Caco-2 (cell line): ENCODE results near the gene KRT13. TPM values are rescaled to one million over a fixed set of nuclear protein-coding genes. Genes with fewer than 3 reads are reported as not detected.

Source experiments
- BruUV-seq: library from RNA; stranded (reverse); fragments of 400-500 nt; replicated peaks from 2 replicates; lab custom pipeline; 2021; lab: Mats Ljungman, UMichigan
- CTCF ChIA-PET: fragments of 300-600 bp; sonication (Branson Sonifier 250); formaldehyde crosslinking; loops from one replicate; lab custom pipeline; 2022; ENCODE audit warnings: antibody characterized with exemption; lab: Charles Lee
- POLR2A ChIA-PET: fragments of 300-600 bp; sonication (Branson Sonifier 250); formaldehyde crosslinking; loops from one replicate; lab custom pipeline; 2022; ENCODE audit warnings: antibody characterized with exemption; lab: Charles Lee
- DNase-seq, 2 experiments: peaks; one replicate each; pipeline versions ENCODE4 v3.0.0 to v3.0.0-alpha.2; 2020 to 2022
- H3K27me3 ChIP-seq: replicated peaks from 2 replicates; pipeline ENCODE4 v1.6.0; 2011; ENCODE audit warnings: low read length; ENCODE audit not compliant: control insufficient read depth, insufficient read depth
- H3K36me3 ChIP-seq: 2 replicates; pipeline ENCODE4 v1.5.1; 2011; ENCODE audit warnings: low read length; ENCODE audit not compliant: control insufficient read depth, insufficient read depth
- H3K4me1 ChIP-seq: fragments of 250-450 bp; sonication (Bioruptor Pico); 2 replicates; pipeline ENCODE4 v1.5.1; 2020; ENCODE audit warnings: mild to moderate bottlenecking
- H3K4me3 ChIP-seq: 2 replicates; pipeline ENCODE4 v1.5.1; 2011; ENCODE audit warnings: low read depth, mild to moderate bottlenecking, control low read depth, low read length
- H3K9me3 ChIP-seq: fragments of 250-450 bp; sonication (Bioruptor Pico); 2 replicates; pipeline ENCODE4 v1.5.1; 2020; ENCODE audit warnings: mild to moderate bottlenecking, moderate library complexity
- H3K27ac Mint-ChIP-seq: one replicate; pipeline ENCODE4 v1.8.0; 2022; ENCODE audit warnings: mixed read lengths; ENCODE audit not compliant: unreplicated experiment
- H3K27me3 Mint-ChIP-seq: one replicate; pipeline ENCODE4 v1.8.0; 2022; ENCODE audit warnings: mixed read lengths; ENCODE audit not compliant: insufficient read depth, unreplicated experiment
- H3K36me3 Mint-ChIP-seq: one replicate; pipeline ENCODE4 v1.8.0; 2022; ENCODE audit warnings: mild to moderate bottlenecking, mixed read lengths; ENCODE audit not compliant: insufficient read depth, unreplicated experiment
- H3K4me1 Mint-ChIP-seq: one replicate; pipeline ENCODE4 v1.8.0; 2022; ENCODE audit warnings: low read depth, mixed read lengths; ENCODE audit not compliant: unreplicated experiment
- H3K4me3 Mint-ChIP-seq: one replicate; pipeline ENCODE4 v1.8.0; 2022; ENCODE audit warnings: mild to moderate bottlenecking, moderate library complexity, mixed read lengths; ENCODE audit not compliant: unreplicated experiment
- H3K9me3 Mint-ChIP-seq: one replicate; pipeline ENCODE4 v1.8.0; 2022; ENCODE audit warnings: mixed read lengths; ENCODE audit not compliant: unreplicated experiment
- CTCF ChIP-seq, 2 experiments: fragments of 200-600 bp in 1 of 2; IDR thresholded peaks; 1 replicate in 1 of 2; 2 replicates in 1 of 2; pipeline versions ENCODE4 v1.5.1 to v1.8.0; 2011 to 2022; ENCODE audit warnings: antibody characterized with exemption in 1 of 2, control low read depth in 1 of 2, inconsistent platforms in 1 of 2, low read depth in 1 of 2, low read length in 1 of 2, mild to moderate bottlenecking in 1 of 2, moderate library complexity in 1 of 2; ENCODE audit not compliant: insufficient read depth in 1 of 2, severe bottlenecking in 1 of 2, unreplicated experiment in 1 of 2
- intact Hi-C: fragments of 100-400 bp; cut with micrococcal nuclease; formaldehyde crosslinking; loops from one replicate; pipeline ENCODE4 v1.10.0; 2022; ENCODE audit not compliant: unreplicated experiment
- total RNA-seq: library from RNA; stranded (reverse); gene quantifications from 2 replicates; pipeline ENCODE4 v1.2.3, GENCODE V29; 2022

The KRT13 gene
- total RNA-seq, 1 experiment from 2014 or later, result not detected

- ChIA-PET CTCF (interaction anchor here (0.9 to 4.1 kb wide), 3 partner anchors 20 to 159 kb away, joined by 4 to 42 read pairs (median 5); partner anchors contain the start of gene EIF1), POLR2A (interaction anchor here (0.5 to 2.2 kb wide), 5 partner anchors 7 to 159 kb away, joined by 4 to 15 read pairs (median 7); partner anchors contain the start of gene EIF1)
- Histone ChIP-seq H3K4me1 (peaks cover 43% of the 10 kb centered on the region), H3K36me3 (peaks cover 14% of the 10 kb centered on the region), H3K27me3 (no peaks in the 10 kb centered on the region), H3K9me3 (0 out of 2 replicates have a peak, but pooled peaks cover 4% of the 10 kb centered on the region), H3K4me3 (peak overlapping the region; percentile 4)
- H3K27ac Mint-ChIP-seq, result peak overlapping the region; percentile 98
- no peak for TF ChIP-seq CTCF (IDR thresholded peaks at IDR 0.05; ENCODE audit: insufficient read depth in 1 of 2, low read depth in 1 of 2, low read length in 1 of 2, severe bottlenecking in 1 of 2, unreplicated experiment in 1 of 2)
- H3K4me1 Mint-ChIP-seq, result peaks cover 49% of the 10 kb centered on the region
- intact Hi-C loops, result loop anchor here (10.0 kb wide), 1 partner anchor 115 kb away; no protein-coding TSS in a partner anchor
- BruUV-seq, result no TSS peak
- H3K36me3 Mint-ChIP-seq, result peaks cover 49% of the 10 kb centered on the region
- no peaks in the 10 kb centered on the region for H3K9me3 Mint-ChIP-seq
- H3K27me3 Mint-ChIP-seq, result no peaks in the 10 kb centered on the region
- peak overlapping the region; percentile 99 for H3K4me3 Mint-ChIP-seq
- no peak for DNase-seq
Observed at GRCh38 chr17:41529491-41529915, 24.1 kb upstream of the KRT13 start.

GRCh38 chr17:41528959-41529353 lies 23.5 kb upstream of the KRT13 start:
- Histone ChIP-seq H3K9me3 (0 out of 2 replicates have a peak, but pooled peaks cover 4% of the 10 kb centered on the region), H3K4me3 (no peak overlapping the region), H3K4me1 (peaks cover 46% of the 10 kb centered on the region), H3K27me3 (no peaks in the 10 kb centered on the region), H3K36me3 (peaks cover 16% of the 10 kb centered on the region)
- Mint-ChIP-seq H3K36me3 (peaks cover 54% of the 10 kb centered on the region), H3K4me1 (peaks cover 55% of the 10 kb centered on the region), H3K27ac (peak overlapping the region; percentile 98), H3K9me3 (no peaks in the 10 kb centered on the region), H3K27me3 (no peaks in the 10 kb centered on the region), H3K4me3 (peak overlapping the region; percentile 99)
- ChIA-PET CTCF (interaction anchor here (0.6 to 4.1 kb wide), 6 partner anchors 7 to 160 kb away, joined by 3 to 42 read pairs (median 6); partner anchors contain the start of gene EIF1), POLR2A (interaction anchor here (0.5 to 2.5 kb wide), 19 partner anchors 9 to 710 kb away, joined by 3 to 31 read pairs (median 5); partner anchors contain the start of genes EIF1 and KRT13)
- intact Hi-C loops, result loop anchor here (1.0 to 10.0 kb wide), 2 partner anchors 7 to 114 kb away; no protein-coding TSS in a partner anchor
- no peak for TF ChIP-seq CTCF (IDR thresholded peaks at IDR 0.05; ENCODE audit: insufficient read depth in 1 of 2, low read depth in 1 of 2, low read length in 1 of 2, severe bottlenecking in 1 of 2, unreplicated experiment in 1 of 2)
- no peak for DNase-seq
- no TSS peak for BruUV-seq

- CTCF ChIA-PET, result interaction anchor here (0.8 to 4.1 kb wide), 8 partner anchors 9 to 724 kb away, joined by 3 to 42 read pairs (median 4); no protein-coding TSS in a partner anchor
- H3K27ac Mint-ChIP-seq, result peak overlapping the region; percentile 98
- H3K36me3 Mint-ChIP-seq, result peaks cover 70% of the 10 kb centered on the region
- H3K9me3 Mint-ChIP-seq, result no peaks in the 10 kb centered on the region
- H3K27me3 ChIP-seq, result no peaks in the 10 kb centered on the region
- TF ChIP-seq CTCF (IDR thresholded peaks at IDR 0.05; ENCODE audit: insufficient read depth in 1 of 2, low read depth in 1 of 2, low read length in 1 of 2, severe bottlenecking in 1 of 2, unreplicated experiment in 1 of 2), result no peak
- POLR2A ChIA-PET, result interaction anchor here (0.5 to 2.5 kb wide), 18 partner anchors 9 to 1596 kb away, joined by 3 to 31 read pairs (median 5); partner anchors contain the start of genes EIF1 and KRT13
- peak overlapping the region; percentile 98 for H3K4me3 ChIP-seq
- H3K4me1 ChIP-seq, result peaks cover 62% of the 10 kb centered on the region
- peaks cover 51% of the 10 kb centered on the region for H3K4me1 Mint-ChIP-seq
- TSS peak; percentile 34 for BruUV-seq
- H3K4me3 Mint-ChIP-seq, result peak overlapping the region; percentile 99
- H3K36me3 ChIP-seq, result peaks cover 18% of the 10 kb centered on the region
- intact Hi-C loops, result loop anchor here (1.0 to 10.0 kb wide), 2 partner anchors 9 to 113 kb away; no protein-coding TSS in a partner anchor
- peak; percentile 69 to 77 for DNase-seq
- no peaks in the 10 kb centered on the region for H3K27me3 Mint-ChIP-seq
- 0 out of 2 replicates have a peak, but pooled peaks cover 4% of the 10 kb centered on the region for H3K9me3 ChIP-seq
Observed at GRCh38 chr17:41527063-41528023, 21.9 kb upstream of the KRT13 start.
